GM19468 (cell line): ENCODE measurements around the gene EIF4E1B.
"Not testable (repeated sequence)": the region's sequence is repeated elsewhere in the genome, so short reads cannot be mapped to it uniquely, and the experiment has no call there.

Source experiments
- ATAC-seq: cut with Tn5 transposase; IDR thresholded peaks from one replicate; pipeline ENCODE4 v1.9.1; 2021; ENCODE audit warnings: mild to moderate bottlenecking, moderate library complexity, moderate number of reproducible peaks; ENCODE audit not compliant: unreplicated experiment; ENCODE audit errors: extremely low read depth

Gene EIF4E1B, protein sequence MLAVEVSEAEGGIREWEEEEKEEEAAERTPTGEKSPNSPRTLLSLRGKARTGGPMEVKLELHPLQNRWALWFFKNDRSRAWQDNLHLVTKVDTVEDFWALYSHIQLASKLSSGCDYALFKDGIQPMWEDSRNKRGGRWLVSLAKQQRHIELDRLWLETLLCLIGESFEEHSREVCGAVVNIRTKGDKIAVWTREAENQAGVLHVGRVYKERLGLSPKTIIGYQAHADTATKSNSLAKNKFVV

GRCh38 chr5:176629853-176630680 lies at the start of gene EIF4E1B, which contains the start of gene SNCB:
EIF4E1B (plus strand) TSS chr5:176630675; CDS start chr5:176642788, 12,113 bp downstream.
SNCB (minus strand) TSS chr5:176630534; CDS start chr5:176629654, 880 bp downstream.
- no peak for ATAC-seq

DNA sequence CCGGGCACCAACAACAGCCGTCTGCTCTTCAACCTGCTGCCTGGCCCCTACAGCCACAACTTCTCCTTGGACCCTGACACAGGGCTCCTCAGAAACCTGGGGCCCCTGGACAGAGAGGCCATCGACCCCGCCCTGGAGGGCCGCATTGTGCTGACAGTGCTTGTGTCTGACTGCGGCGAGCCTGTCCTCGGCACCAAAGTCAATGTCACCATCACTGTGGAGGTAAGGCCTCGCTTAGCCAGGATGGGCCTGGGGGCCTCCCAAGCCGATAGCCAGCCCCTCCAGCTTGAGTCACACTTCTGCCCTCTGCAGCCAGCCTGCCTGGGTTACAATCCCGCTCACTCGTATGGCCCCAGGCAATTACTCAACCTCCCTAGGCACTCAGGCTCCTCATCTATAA lies 49.1 kb upstream of the EIF4E1B start:
- ATAC-seq: no peak

DNA sequence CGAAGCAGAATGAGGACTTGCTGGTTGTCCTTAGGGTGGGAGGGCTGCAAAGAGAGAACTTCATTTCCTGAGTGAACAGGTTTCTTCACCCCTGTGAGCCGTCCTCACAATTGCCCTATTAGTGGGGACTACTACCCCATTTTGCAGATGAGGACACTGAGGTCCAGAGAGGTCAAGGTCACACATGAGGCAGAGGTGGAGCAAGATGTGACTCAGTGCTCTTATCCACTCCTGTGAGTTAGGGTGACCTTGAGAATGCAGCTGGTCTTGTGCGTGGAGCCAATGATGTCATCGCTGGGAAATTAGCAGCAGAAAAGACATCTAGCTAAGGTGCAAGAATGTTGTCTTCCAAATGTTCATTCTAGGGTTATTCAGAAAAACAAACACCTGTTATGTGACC lies 47.4 kb upstream of the EIF4E1B start:
- no peak for ATAC-seq

GRCh38 chr5:176587398-176587797 lies 43.1 kb upstream of the EIF4E1B start:
- no peak for ATAC-seq

DNA sequence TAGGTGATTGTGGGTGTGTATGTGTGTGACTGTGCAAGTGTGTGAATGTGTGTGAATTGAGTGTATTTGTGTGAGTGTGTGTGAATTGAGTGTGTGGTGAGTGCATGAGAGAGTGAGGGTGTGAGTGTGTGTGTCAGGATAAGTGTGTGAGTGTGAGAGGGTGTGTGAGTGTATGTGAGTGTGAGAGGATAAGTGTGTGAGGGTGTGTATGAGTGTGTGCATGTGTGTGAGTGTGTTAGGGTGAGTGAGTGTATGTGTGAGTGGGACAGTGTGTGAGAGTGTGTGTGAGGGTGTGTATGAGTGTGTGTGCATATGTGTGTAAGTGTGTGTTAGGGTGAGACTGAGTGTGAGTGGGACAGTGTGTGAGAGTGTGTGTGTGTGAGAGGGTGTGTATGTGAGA lies 42.2 kb upstream of the EIF4E1B start:
- ATAC-seq: no peak

DNA sequence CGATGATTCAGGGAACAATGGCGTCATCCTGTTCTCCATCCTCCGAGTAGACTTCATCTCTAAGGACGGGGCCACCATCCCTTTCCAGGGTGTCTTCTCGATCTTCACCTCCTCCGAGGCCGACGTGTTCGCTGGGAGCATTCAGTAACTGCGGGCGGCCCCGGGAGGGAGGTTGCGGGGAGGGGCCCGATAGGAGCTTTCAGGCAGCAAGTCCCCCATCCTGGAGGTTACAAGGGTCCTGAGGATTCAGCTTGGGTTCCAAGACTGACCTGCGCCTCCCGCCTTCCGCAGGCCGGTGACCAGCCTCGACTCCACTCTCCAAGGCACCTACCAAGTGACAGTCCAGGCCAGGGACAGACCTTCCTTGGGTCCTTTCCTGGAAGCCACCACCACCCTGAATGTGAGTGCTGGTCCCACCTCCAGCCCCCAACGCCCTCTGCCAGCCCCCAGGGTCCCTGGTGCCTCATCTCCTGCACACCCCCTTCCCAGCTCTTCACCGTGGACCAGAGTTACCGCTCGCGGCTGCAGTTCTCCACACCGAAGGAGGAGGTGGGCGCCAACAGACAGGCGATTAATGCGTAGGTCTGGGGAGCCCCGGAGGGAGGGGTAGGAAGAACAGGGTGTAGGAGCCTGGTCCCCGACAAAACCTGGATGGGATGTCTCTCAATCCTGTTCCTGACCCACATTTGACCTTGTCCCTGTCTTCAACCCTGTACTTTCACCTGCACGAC lies 41.3 kb upstream of the EIF4E1B start:
- ATAC-seq: no peak

DNA sequence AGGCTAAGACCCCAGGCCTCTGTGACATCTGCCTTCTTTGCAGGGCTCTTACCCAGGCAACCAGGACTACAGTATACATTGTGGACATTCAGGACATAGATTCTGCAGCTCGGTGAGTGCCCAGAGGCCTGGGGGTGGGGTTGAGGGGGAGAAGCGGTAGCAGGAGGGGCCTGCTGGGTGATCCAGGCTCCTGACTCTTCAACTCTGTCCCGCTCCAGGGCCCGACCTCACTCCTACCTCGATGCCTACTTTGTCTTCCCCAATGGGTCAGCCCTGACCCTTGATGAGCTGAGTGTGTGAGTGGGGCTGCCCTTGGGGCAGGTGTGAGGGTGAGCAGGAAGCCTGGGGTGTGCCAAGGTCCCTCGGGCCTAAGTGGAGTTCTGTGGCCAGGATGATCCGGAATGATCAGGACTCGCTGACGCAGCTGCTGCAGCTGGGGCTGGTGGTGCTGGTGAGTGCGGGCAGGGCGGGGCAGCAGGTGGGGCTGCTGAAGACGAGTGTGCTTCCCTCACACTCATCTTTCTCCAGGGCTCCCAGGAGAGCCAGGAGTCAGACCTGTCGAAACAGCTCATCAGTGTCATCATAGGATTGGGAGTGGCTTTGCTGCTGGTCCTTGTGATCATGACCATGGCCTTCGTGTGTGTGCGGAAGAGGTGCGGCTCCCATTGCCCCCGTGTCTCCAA lies 40.3 kb upstream of the EIF4E1B start:
- no peak for ATAC-seq

DNA sequence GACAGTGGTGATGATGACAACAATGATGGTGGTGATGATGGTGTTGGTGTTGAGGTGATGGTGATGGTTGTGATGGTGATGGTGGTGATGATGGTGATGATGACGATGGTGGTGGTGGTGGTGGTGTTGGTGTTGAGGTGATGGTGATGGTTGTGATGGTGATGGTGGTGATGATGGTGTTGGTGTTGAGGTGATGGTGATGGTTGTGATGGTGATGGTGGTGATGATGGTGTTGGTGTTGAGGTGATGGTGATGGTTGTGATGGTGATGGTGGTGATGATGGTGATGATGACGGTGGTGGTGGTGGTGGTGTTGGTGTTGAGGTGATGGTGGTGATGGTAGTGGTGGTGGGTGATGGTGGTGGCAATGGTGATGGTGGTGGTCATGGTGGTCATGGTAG lies 38.8 kb upstream of the EIF4E1B start:
- ATAC-seq: not testable (repeated sequence)

DNA sequence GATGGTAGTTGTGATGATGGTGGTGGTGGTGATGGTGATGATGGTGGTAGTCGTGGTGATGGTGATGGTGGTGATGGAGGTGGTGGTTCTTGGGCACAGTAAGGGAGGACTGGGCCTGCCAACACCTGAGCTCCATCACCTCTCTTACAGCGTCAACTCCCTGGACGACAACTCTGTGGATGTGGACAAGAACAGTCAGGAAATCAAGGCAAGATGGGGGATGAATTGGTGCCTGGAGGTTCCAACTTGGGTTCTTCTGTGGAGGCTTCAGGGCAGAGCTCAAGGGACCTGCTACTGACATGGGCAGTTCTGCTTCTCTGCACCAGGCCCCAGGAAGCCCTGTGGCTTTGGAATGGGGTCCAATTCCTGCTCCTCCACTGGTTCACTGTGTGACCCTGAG lies 37.9 kb upstream of the EIF4E1B start:
- no peak for ATAC-seq

DNA sequence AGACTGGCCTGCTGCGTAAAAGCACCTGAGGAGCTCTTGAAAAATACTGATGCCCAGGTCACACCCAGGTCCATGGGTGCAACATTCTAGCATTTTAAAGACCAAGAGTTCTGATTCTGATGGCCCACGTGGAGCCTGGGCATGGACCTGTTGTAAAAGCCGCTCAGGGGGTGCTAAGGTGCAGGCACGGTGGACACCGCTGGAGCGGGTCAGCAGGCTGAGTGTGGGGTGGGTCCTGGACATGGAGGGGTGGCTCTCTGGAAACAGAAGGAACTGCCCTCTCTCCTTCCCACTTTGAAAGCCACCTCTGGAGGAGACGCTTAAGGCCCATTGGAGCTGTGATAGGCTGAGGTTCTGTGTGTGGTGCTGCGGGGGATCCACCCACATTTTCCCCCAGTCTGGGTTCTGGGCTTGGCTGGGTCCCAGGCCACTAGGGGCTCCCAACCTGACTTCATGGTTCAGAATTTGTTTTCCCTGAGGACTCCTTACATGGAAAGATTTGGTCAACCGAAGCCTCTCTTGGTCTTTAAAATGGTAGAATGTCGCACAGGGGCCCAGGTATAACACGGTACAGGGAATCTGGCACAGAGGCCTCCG lies 37.1 kb upstream of the EIF4E1B start:
- ATAC-seq: no peak

DNA sequence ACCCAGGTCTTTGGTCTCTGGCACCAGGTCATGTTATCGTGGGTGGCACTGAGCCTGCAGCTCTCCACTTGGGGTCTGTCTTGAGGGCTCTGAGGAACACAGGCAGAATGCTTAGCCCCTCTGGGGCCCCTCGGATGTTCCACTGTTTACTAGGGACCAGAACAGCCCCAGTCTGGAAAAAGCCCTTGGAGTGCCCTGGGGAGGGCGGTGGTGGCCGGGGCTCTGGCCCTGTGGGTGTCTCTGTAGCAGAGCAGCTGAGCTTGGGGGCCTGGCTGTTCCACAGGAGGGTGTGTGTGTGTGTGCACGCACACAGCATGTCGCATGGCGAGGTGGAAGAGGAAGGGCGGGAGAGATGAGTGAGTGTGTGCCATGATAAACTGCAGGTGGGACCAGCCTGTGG lies 35.9 kb upstream of the EIF4E1B start:
- no peak for ATAC-seq

GRCh38 chr5:176595386-176595943 lies 35.0 kb upstream of the EIF4E1B start:
- no peak for ATAC-seq

GRCh38 chr5:176596069-176596644 lies 34.3 kb upstream of the EIF4E1B start:
- no peak for ATAC-seq

- peak; percentile 48 for ATAC-seq
These were observed 33.6 kb upstream of the EIF4E1B start for GRCh38 chr5:176596689-176597416.

DNA sequence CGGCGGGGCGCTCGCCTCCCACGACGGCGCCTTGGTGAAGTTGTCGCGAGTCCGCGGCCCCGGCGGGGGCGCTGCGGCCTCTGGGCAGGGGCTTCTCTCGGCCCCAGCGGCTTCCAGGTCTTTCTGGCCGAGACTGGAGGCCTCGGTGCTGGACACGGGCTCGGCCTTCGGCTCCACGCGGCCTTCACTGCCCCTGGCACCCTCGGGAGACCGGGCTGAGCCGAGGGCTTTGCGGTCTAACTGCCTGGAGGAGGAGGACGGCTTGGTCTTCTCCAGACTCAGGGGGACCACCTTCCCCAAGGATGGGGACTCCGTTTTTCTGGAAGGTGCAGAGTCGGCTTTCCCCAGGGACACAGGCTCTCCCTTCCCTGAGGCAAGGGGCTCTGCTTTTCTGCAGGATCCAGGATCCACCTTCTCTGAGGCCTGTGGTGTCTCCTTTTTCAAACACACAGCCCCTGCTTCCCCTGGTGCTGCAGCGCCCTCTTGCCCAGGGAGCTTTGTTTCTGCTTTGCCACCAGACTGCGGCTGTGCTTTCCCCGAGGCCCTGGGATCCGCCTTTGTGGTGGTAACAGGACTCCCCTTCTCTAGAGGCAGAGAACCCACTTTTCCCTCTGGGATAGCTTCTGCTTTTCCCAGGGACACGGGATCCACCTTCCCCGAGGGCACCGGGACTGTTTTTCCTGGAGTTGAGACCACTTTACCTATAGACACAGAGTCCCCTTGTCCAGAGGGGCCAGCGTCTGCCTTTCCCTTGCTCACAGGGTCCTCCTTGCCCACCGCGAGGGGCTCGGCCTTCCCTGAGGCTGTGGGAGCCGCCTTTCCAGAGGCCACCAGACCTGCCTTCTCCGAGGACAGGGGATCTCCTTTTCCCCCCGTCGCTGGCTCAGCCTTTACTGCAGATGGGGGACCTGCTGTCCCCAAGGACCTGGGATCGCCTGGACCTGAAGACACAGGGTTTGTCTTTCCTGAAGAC lies 32.8 kb upstream of the EIF4E1B start:
- ATAC-seq: no peak

GRCh38 chr5:176599749-176600430 lies 30.6 kb upstream of the EIF4E1B start:
- ATAC-seq: not testable (repeated sequence)

GRCh38 chr5:176601901-176602482 lies 28.5 kb upstream of the EIF4E1B start:
- no peak for ATAC-seq
